ENCODE measurements around the gene TMEM184B. TPM values are rescaled to one million over a fixed set of nuclear protein-coding genes. Genes with fewer than 3 reads are reported as not detected.

TMEM184B gene
- total RNA-seq, 2 donors from 2014 or later = 76.0 to 137 TPM

- peak; percentile 73 for DNase-seq (ENCODE audit: low spot score)
- Histone ChIP-seq H3K27ac (peak overlapping the region; percentile 95 to 99), H3K36me3 (no peaks in the 10 kb centered on the region), H3K27me3 (replicated peaks; ENCODE audit: insufficient read depth) (no peaks in the 10 kb centered on the region), H3K4me1 (replicated peaks) (peaks cover 22% of the 10 kb centered on the region), H3K4me3 (no peak overlapping the region), H3K9me3 (no peaks in the 10 kb centered on the region)
- TF ChIP-seq POLR2AphosphoS5 (IDR thresholded peaks at IDR 0.05) (peak; percentile 84), POLR2A (IDR thresholded peaks at IDR 0.05) (no peak), CTCF (IDR thresholded peaks at IDR 0.05) (no peak)
- WGBS = 42% methylated on average over 14 of the region's 14 CpGs
- intact Hi-C loops (cut with DNase I) = loop anchor here (10.0 kb wide), 1 partner anchor 61 kb away; the partner anchor contains the start of gene BAIAP2L2
Observed at GRCh38 chr22:38176170-38176741, 96.6 kb downstream of the TMEM184B start.

GRCh38 chr22:38175206-38176118 lies 97.3 kb downstream of the TMEM184B start:
- WGBS = 92% methylated on average over 17 of the region's 17 CpGs
- no peaks in the 10 kb centered on the region for H3K9me3 ChIP-seq
- DNase-seq (ENCODE audit: low spot score) = no peak
- H3K36me3 ChIP-seq = no peaks in the 10 kb centered on the region
- no peaks in the 10 kb centered on the region for H3K27me3 ChIP-seq (replicated peaks; ENCODE audit: insufficient read depth)
- intact Hi-C loops (cut with DNase I) = loop anchor here (10.0 kb wide), 1 partner anchor 61 kb away; the partner anchor contains the start of gene BAIAP2L2
- H3K27ac ChIP-seq = peak overlapping the region; percentile 95 to 99
- H3K4me3 ChIP-seq = no peak overlapping the region
- TF ChIP-seq CTCF (IDR thresholded peaks at IDR 0.05) (no peak), POLR2A (IDR thresholded peaks at IDR 0.05) (no peak), POLR2AphosphoS5 (IDR thresholded peaks at IDR 0.05) (no peak)
- H3K4me1 ChIP-seq (replicated peaks) = peaks cover 19% of the 10 kb centered on the region

- Histone ChIP-seq H3K27me3 (replicated peaks; ENCODE audit: insufficient read depth) (no peaks in the 10 kb centered on the region), H3K36me3 (no peaks in the 10 kb centered on the region), H3K4me3 (no peak overlapping the region), H3K9me3 (no peaks in the 10 kb centered on the region), H3K4me1 (replicated peaks) (peaks cover 16% of the 10 kb centered on the region), H3K27ac (peak overlapping the region; percentile 20 to 95)
- no peak for DNase-seq (ENCODE audit: low spot score)
- intact Hi-C loops (cut with DNase I) = loop anchor here (10.0 kb wide), 1 partner anchor 60 kb away; the partner anchor contains the start of gene BAIAP2L2
- TF ChIP-seq POLR2A (IDR thresholded peaks at IDR 0.05) (no peak), CTCF (IDR thresholded peaks at IDR 0.05) (no peak), POLR2AphosphoS5 (IDR thresholded peaks at IDR 0.05) (no peak)
- WGBS = 85% methylated on average over 14 of the region's 14 CpGs
Observed at GRCh38 chr22:38174626-38175025, 98.2 kb downstream of the TMEM184B start.

DNA sequence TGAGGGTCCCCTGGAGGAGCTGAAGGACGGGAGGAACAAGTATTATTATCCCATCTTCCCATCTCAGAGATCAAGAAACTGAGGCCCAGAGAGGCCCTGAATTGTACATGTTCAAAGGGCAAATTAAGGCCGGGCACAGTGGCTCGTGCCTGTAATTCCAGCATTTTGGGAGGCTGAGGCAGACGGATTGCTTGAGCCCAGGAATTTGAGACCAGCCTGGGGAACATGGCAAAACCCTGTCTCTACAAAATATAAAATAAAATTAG lies 99.2 kb downstream of the TMEM184B start:
- no peak for TF ChIP-seq POLR2A (IDR thresholded peaks at IDR 0.05)
- TF ChIP-seq CTCF (IDR thresholded peaks at IDR 0.05) = no peak
- no peak for TF ChIP-seq POLR2AphosphoS5 (IDR thresholded peaks at IDR 0.05)
- H3K27ac ChIP-seq = peak overlapping the region; percentile 83 to 87
- no peaks in the 10 kb centered on the region for H3K9me3 ChIP-seq
- intact Hi-C loops (cut with DNase I) = loop anchor here (10.0 kb wide), 1 partner anchor 59 kb away; the partner anchor contains the start of gene BAIAP2L2
- H3K27me3 ChIP-seq (replicated peaks; ENCODE audit: insufficient read depth) = no peaks in the 10 kb centered on the region
- H3K4me1 ChIP-seq (replicated peaks) = peaks cover 11% of the 10 kb centered on the region
- no peak for DNase-seq (ENCODE audit: low spot score)
- no peak overlapping the region for H3K4me3 ChIP-seq
- 98% methylated on average over 4 of the region's 4 CpGs for WGBS
- H3K36me3 ChIP-seq = no peaks in the 10 kb centered on the region

All from prostate gland (tissue), 2 donors.